HG02938 (cell line): ENCODE results near the gene HPS1.

Experiments used
- ATAC-seq: cut with Tn5 transposase; IDR thresholded peaks from one replicate; pipeline ENCODE4 v1.9.1; 2021; ENCODE audit warnings: mild to moderate bottlenecking, moderate library complexity; ENCODE audit not compliant: unreplicated experiment

The HPS1 gene

GRCh38 chr10:98433881-98434732 lies 12.6 kb downstream of the HPS1 start:
- no peak for ATAC-seq

DNA sequence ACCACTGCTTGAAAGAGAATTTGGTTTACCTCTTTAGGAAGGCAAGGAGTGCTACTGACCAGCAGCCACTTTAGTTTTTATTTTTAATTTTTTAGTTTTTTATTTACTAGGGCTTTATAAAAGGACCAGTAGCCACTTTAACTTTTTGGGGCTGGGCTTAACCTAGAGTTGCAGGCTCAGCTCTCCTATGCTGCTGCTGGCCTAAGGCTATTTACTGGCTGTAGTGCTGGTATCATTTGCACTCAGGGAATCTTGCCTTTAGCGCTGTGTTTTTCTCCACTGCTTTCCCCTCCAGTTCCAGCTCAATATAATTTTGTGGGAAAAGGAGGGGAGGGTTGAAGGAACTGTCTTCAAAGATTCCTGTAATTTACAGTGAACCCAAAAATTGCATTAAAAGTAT lies 13.4 kb downstream of the HPS1 start:
- ATAC-seq: no peak

DNA sequence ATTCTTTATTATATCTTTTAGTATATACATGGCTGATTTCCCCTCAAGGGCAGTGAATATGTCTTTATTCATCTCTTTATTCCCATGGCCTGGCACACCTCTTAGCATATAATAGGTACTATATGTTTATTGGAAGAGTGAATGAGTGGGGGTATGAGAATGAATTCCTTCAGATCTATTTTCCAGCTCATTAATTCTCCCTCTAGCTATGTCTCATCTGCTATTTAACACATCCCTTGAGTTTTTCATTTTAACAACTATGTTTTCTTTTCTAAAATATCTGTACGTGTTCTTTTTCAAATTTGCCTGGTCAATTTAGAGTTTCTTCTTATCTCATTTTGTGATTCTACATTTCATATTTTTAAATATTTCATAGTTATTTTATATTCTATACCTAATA lies 14.4 kb downstream of the HPS1 start:
- ATAC-seq: no peak

- no peak for ATAC-seq
Measured at GRCh38 chr10:98431016-98431415, 15.7 kb downstream of the HPS1 start.

DNA sequence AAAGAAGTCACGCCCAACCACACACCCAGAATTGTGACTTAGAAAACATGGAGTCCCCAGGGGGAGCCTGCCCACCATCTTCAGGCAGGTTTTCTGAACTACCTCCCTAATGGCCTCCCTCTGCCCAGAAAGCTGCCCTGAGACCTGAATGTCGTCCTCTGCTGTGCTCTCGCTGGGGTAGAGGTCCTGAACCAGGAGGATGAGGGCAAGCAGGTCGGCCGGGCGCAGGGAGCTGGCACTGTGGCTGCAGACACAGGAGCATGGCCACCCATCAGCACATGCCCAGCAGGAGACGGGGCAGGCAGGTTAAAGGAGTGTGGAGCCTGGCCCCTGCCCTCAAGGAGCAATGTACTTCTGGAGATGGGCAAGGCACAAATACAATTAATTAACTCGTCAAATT lies 16.3 kb downstream of the HPS1 start:
- ATAC-seq: no peak

DNA sequence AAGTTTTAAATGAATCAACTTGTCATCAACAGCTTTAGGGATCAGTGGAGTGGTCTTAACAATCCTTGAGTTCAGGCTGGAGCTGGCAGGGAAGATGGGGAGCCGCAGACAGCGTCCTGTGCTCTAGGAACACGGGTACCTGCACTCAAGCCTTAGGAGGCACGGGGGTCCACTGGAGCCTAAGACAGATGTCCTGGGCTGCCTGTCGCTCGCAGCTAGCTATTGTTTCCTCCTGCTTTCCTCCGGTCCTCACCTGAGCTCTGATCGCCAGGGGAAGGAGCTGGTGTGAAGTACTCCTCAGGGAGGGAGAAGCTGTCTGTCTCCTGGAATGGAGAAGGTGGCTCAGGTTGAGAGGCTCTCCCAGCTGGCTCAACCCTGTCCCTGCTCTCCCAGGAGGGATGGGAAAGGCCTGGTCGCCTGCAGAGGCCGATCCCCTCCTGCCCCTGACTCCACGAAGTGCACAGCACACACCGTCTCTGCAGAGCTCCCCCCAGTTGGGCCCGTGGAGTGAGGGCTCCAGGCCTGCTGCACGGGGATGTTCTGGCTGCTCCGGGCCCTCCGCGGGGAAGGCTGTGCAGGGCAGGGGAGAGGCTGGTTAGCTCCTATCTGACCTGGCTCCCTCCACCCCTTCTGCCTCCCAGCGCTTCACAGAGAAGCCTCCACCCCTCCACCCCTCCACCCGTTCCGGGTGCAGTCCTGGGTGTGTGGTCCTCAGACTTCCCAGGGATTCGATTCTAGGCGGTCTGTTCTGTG lies 17.2 kb downstream of the HPS1 start:
- no peak for ATAC-seq

DNA sequence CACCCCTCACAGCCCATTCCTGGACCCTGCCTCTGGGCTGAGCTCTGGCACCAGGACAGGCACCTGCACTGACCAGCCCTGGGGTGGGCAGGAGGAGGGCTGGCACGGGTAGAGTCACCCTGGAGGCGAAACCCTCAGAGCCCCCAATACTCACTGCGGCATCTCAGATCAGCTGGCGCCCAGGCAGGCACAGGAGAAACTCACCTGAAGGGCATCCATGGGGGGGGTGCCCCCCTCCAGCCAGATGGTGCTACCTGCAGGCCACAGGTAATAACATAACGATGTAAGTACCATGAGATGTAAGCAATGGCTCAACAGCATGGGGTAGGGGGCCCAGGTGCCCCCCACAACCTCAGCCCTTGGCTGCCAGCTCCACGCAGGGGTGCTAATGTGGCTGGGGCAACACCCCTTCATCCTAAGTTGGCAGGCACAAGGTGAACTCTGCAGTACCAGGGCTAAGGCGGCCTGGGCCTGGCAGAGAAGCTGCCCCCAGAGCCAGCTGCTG lies 19.7 kb downstream of the HPS1 start:
- ATAC-seq: no peak

GRCh38 chr10:98425511-98426352 lies 21.0 kb downstream of the HPS1 start:
- no peak for ATAC-seq

GRCh38 chr10:98424295-98425254 lies 22.2 kb downstream of the HPS1 start:
- ATAC-seq: no peak

GRCh38 chr10:98423691-98424120 lies 23.0 kb downstream of the HPS1 start:
- ATAC-seq: no peak

GRCh38 chr10:98422182-98422581 lies 24.6 kb downstream of the HPS1 start:
- ATAC-seq: no peak

DNA sequence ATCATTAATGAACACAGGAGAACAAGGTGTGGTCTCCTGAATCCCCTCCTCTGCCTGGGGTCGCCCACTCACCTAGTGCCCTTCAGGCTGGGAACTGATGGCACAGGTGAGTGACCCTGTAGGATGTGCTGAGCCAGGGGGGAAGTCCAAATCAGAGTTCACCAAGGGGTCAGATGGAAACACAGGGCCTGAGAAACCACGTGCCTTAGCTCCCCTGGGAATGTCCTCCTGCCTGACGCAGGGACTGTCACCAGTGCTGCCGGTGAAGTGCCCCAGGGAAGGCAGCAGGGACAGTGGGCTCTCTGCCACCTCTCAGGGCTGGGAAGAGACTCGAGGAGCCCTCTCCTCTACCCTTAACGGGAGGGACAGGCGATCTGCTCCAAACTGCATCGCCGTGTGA lies 25.9 kb downstream of the HPS1 start:
- ATAC-seq: no peak

- ATAC-seq: no peak
Measured at GRCh38 chr10:98419469-98420261, 27.1 kb downstream of the HPS1 start.

GRCh38 chr10:98418665-98419468 lies 27.9 kb downstream of the HPS1 start:
- no peak for ATAC-seq

- ATAC-seq: no peak
Measured at GRCh38 chr10:98417973-98418664, 28.6 kb downstream of the HPS1 start.

DNA sequence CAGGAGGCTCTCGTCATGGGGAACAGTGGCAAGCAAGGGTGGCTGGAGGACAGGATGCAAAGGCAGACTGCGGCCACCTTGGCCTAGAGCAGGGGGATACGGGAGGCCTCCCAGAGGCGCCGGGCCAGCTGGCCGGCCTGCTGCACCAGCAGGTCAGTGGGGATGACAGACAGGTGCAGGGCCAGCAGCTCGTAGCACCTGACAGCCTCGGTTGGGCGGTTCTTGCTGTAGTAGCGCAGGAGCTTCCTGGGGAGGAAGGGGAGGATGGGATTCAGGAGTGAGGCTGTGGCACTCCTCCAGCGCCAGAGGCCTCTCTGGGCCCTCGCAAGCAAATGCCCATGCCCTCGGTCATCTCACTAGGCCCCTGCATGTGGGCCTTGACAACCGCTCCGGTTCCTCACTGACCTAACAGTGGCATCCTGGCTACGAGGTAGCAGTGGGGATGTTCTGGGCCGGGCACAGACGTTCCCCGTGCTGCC lies 29.2 kb downstream of the HPS1 start:
- ATAC-seq: no peak

DNA sequence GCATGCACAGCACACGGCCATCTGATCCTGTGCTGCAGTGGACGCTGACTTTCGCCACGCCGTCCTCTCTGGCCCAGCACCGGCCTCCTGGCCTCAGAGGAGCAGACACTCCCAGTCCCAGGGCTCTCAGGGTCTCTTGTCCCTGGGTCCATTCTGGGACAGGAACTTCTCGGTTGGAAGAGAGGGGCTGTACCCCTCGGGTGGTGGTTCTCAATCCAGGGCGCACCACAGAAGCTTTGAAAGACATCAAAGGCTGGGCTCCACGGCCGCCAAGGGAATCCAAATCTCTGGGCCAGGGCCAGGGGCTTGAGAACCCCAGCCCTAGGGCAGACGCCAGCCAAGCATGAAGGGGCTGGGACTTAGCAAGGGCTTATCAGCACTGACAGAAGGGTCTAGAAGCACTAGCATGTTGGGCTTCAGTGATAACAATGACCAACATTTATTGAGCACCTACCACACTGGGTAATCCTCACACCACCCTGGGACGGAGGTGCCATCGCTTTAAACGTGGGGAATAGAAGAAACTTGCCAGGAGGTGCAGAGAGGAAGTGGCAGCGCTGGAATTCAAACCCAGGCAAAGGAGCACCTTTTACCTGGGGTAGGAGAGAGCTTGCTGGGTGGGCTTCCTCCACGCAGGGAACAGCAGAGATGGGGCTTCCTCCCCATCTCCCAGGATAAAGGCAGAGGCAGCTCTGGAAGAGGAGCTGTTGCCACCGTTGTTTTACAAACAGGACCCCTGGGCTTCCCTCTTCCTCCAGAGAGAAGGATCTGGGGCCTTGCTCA lies 29.9 kb downstream of the HPS1 start:
- ATAC-seq: no peak
